Frontal cortex (tissue), 4 donors: Measurements from ENCODE around the gene NAP1L4. TPM values are rescaled to one million over a fixed set of nuclear protein-coding genes. Genes with fewer than 3 reads are reported as not detected.
"Not testable (repeated sequence)": the region's sequence is repeated elsewhere in the genome, so short reads cannot be mapped to it uniquely, and the experiment has no call there.

ENCODE experiments used
- DNase-seq, 2 donors: peaks; one replicate each; pipeline ENCODE4 v3.0.0; 2012; ENCODE audit warnings: low spot score in 2 of 2
- FAIRE-seq: peaks from 2 replicates; lab custom pipeline; 2012; peaks lifted over from hg19 to GRCh38; lab: Jason Lieb, UNC
- total RNA-seq: library from RNA; depleted of rRNA; stranded (reverse); fragments of >200 nt; gene quantifications from one replicate; pipeline ENCODE4 v1.2.3, GENCODE V29; 2014
- donor health status: control.
- donor health status: control.
- donor health status: control.

Gene NAP1L4
- total RNA-seq, 1 donor from 2014 or later: 245 TPM

DNA sequence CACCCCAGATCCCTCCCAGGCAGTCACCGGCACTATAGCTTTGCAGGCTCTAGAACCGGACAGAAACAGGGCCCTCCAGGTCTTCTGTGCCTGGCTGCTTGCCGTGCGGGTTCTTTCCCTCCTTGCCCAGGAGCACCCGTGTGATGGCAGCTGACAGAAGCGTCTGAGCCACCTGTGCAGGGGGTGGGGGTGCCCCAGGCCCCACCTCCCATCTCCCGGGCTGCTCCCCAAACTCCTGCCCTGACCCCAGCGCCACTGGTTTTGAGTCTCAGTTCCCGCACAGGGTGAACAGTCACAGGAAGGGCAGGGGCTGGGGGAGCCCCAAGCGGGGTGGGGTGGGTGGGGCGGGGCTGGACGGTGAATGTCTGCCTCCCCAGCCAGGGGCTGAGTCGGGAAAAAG is 49.7 kb downstream of the NAP1L4 start:
- no peak for FAIRE-seq

DNA sequence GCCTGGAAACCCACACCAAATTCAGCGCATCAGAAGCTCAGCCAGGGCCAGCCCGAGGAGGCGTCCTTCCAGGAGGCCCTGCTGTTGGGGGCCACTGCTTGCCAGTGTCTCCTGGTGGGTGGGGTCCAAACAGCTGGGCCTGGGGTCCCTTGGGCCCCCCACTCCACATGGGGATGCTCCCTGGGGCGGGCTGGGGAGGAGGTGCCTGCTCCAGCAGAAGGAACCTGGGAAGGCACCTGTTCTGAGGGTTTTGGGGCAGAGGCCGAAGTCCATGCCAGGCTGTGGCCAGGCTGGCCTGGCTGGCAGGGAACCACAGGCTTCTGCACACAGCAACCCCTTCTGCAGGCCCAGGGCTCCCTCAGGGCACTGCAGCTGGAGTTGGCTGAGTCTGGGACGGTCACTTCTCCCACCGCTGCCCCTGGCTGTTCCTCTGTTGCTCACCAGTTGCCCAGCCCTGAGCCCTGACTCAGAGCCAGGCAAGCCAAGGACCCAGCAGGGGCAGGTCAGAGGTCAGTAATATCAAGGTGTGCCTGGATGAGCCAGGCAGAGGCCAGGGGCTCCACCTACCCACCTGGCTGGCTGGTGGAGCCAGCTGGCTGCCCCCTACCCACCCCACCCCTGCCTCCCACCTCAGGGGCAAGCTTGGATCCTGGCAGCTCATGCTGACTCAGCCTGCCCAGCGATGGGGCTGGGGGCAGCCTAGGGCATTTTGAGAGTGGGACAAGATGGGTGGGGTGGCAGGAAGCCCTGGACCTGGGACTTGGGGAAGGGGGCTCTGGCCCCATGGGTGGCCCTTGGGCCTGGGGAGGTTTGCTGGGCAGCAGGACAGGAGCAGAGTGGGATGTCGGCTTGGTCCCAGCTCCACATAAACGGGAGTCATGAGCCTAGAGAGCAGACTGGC is 51.0 kb downstream of the NAP1L4 start:
- FAIRE-seq (no peak), DNase-seq (no peak)

More for the DNA sequence above, 49.7 kb downstream of the NAP1L4 start:
- DNase-seq: no peak

DNA sequence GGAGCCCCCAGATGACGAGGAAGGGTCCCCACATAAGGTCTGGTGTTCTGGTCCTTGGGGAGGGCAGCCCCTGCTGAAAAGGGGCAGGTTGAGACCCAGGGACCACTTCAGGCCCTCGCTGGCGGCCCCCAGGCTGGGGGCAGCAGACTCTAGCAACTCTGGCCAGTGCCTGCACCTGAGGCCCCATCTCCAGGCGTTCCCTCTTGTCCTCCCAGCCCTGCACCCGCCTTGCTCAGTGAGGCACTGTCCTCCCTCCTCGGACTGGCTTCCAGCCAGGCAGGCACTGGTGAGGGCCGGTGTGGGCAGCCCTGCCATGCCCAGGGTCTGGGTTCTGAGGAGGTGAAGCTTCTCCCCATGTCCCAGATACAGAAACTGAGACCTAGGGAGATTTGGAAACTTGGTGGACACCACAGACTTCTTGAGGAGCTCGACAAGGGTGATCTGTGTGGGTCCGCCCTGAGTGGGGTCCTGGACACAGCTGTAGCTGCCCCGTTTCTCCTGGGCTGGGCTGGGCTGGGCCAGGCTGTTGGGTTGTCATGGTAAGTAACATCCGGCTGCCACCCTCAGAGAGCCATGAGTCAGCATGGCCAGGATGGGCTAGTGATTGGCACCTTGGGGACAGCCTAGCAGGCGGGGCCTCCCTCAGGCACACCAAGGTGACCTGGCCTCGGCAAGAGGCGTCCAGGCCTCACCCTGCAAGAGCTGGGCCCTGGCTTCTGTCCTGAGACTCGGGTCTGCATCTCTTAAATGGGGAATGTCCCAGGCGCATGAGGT is 51.8 kb downstream of the NAP1L4 start:
- DNase-seq: peak in 1 of 2 donors; percentile 28
- FAIRE-seq: no peak

DNA sequence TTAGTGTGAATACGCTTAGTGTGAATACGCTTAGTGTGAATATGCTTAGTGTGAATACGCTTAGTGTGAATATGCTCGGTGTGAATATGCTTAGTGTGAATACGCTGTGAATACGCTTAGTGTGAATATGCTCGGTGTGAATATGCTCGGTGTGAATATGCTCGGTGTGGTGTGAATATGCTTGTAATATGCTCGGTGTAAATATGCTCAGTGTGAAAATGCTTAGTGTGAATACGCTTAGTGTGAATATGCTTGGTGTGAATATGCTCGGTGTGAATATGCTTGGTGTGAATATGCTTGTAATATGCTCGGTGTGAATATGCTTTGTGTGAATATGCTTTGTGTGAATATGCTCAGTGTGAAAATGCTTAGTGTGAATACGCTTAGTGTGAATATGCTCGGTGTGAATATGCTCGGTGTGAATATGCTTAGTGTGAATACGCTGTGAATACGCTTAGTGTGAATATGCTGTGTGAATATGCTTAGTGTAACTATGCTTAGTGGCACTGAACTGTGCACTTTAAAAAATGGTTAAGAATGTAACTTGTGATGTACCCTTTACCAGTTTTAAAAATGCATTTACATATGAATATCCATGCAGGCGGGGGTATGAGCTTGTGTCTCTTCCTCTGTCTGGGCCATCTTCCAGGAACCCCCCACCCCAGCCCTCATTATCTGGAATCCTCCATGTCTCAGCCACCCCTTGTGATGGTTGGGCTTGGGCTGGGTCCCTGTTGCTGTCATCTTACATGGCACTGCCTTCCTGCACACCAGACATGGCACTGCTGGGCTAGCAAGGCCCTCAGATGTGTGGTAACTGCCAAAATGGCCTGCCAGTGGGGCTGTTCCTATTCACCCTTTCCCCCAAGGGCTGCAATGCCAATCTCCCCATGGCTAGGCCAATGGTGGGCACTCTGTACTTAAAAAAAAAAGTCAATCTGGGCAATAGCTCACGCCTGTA is 53.4 kb downstream of the NAP1L4 start:
- DNase-seq, FAIRE-seq: not testable (repeated sequence)

GRCh38 chr11:2937641-2938457 is 54.3 kb downstream of the NAP1L4 start:
- not testable (repeated sequence) for DNase-seq, FAIRE-seq

DNA sequence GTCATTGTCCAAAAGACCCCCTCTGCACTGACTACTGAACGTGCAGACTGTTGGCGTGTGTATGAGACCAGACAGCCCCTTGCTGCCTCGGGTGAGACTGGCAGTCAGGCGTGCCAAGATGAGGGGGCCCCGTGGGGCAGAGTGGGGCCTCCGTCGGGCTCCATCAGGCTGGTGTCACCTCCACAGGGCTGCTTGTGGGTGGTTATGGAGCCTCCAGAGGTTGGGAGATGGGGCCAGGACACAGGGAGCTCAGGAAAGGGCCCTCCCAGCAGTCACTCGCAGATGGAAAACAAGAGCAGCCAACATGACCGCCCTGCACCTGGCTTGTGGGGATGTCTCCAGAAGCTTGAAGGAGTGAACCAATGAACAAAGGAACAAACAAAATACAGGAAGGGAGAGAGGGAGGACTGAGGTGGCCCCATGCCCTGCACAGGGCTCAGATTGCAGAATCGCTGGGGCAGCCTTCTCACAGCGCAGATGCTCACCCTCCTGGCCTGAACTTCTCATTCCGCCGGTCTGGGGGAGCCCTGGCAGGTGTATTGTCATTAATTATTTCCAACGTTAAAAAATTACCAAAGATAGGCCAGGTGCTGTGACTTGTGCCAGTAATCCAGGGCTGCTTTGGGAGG is 57.4 kb downstream of the NAP1L4 start:
- DNase-seq: no peak
- FAIRE-seq: no peak

GRCh38 chr11:2934021-2934550 is 58.0 kb downstream of the NAP1L4 start:
- DNase-seq (no peak), FAIRE-seq (no peak)

DNA sequence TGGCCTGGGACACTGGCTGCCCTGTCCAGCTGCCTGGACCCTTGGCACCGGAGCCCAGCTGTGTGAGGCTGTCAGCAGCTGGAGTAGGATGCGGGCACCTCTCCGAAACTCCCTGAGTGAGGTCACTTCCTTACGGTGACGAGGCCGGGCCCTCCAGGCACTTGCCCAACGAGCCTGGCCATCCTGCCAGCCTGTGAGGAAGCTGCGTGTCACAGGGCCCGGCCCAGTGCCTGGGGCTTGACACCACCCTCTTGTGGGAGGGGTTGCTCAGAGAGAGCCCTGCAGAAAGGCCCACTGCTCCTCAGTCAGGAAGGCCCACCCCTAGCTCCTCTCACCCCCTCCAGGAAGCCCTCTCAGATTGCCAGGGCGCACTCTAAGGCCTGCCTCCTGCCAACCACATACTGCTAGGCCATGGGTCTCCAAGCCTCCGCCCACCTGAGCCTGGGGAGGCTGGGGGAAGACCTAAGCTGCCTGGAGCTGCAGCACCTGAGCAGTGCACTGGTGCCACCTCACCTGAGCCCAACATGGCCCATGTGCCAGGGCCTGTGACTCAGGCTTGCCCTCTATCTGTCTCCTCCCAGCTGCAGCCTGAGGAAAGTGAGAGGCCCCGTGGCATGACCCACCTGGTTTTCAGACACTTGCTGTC is 58.6 kb downstream of the NAP1L4 start:
- peak in 1 of 2 donors; percentile 42 for DNase-seq

GRCh38 chr11:2932850-2933251 is 59.3 kb downstream of the NAP1L4 start:
- peak in 1 of 2 donors; percentile 20 for DNase-seq
- no peak for FAIRE-seq

More for the DNA sequence above, 58.6 kb downstream of the NAP1L4 start:
- FAIRE-seq: no peak

- FAIRE-seq: no peak
- DNase-seq: peak in 1 of 2 donors; percentile 11
Measured at GRCh38 chr11:2931771-2932738, 60.1 kb downstream of the NAP1L4 start.

DNA sequence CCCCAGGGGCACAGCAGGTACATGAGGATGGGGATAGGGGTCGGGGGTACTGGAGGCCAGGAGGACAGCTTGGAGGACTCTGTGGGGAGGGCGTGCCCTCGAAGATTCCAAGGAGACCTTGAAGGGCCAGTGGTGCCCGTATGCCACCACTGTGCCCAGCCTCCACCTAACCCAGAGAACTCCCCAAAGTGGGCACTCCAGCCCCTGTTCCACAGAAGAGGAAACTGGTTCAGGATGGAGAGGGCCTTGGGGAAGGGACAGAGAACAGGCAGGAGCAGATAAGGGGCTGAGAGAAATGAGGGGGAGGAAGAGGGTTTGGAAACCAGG is 60.7 kb downstream of the NAP1L4 start:
- DNase-seq (no peak), FAIRE-seq (no peak)

DNA sequence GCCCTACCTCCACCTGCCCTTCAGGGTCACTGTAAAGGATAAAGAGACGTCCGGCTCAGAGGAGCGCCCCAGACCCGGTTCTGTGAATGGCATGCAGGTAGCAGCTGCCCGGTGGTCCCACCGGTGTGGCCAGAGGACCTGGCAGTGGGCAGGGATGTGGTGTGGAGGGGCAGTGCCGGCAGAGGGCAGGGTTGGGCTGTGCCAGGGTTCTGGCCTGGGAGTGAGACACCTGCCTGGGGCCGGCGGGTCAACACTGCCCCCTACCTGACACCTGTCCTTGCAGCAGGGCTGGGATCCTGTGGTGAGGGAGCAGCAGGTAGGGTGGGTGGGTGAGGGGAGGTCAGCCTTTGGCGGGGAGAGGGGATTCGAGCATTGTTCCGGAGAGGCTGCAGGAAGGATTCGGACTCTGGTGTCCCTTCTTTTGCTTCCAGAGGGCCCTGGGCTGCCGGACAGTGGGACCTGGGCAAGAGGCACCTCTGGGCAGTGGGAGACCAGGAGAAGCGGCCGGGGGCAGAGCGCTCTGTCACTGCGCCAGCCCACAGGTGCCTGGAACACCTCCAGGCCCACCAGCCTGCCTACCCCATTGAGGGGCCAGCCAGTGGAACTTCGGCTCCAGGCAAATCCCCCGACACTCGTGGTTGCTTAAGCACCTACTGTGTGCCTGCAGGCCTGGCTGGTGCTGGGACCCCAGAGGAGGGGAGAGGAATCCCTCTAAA is 61.3 kb downstream of the NAP1L4 start:
- FAIRE-seq: no peak
- peak; percentile 56 to 60 for DNase-seq

GRCh38 chr11:2929950-2930703 is 62.0 kb downstream of the NAP1L4 start:
- FAIRE-seq: no peak
- peak; percentile 48 to 54 for DNase-seq

- no peak for FAIRE-seq
- DNase-seq: peak in 1 of 2 donors; percentile 45
Measured at GRCh38 chr11:2929531-2929949, 62.6 kb downstream of the NAP1L4 start.
